Natural killer cell (primary cell): ENCODE data around the gene MAN1C1. TPM values are rescaled to one million over a fixed set of nuclear protein-coding genes. Genes with fewer than 3 reads are reported as not detected.

Experiments
- ATAC-seq, 3 donors: fragments of 150-1000 bp in 2 of 3; fragments of 200-7000 bp in 1 of 3; cut with Tn5 transposase; 1 replicate in 1 of 3; 2 replicates in 2 of 3; pipeline ENCODE4 v1.10.0; 2021; ENCODE audit warnings: mild to moderate bottlenecking in 2 of 3, moderate library complexity in 2 of 3
- DNase-seq, 2 donors: peaks; one replicate each; pipeline versions ENCODE4 v3.0.0 to v3.0.0-alpha.2; 2013 to 2021; ENCODE audit warnings: mixed read lengths in 1 of 2
- H3K27ac ChIP-seq: one replicate; pipeline ENCODE4 v1.5.1; 2013; ENCODE audit warnings: mild to moderate bottlenecking, low read length
- H3K27me3 ChIP-seq: one replicate; pipeline ENCODE4 v1.6.1; 2013; ENCODE audit warnings: low read length; ENCODE audit not compliant: control insufficient read depth, insufficient read depth
- H3K36me3 ChIP-seq: one replicate; pipeline ENCODE4 v1.6.1; 2013; ENCODE audit warnings: low read length; ENCODE audit not compliant: control insufficient read depth, insufficient read depth
- H3K4me1 ChIP-seq: one replicate; pipeline ENCODE4 v1.6.1; 2013; ENCODE audit warnings: low read length; ENCODE audit not compliant: control insufficient read depth, insufficient read depth
- H3K4me3 ChIP-seq: one replicate; pipeline ENCODE4 v1.5.1; 2013; ENCODE audit warnings: low read length
- H3K9me3 ChIP-seq: one replicate; pipeline ENCODE4 v1.6.1; 2013; ENCODE audit warnings: low read length; ENCODE audit not compliant: control insufficient read depth, insufficient read depth
- H3K27ac Mint-ChIP-seq, 2 donors: one replicate each; pipeline ENCODE4 v1.8.0; 2022; ENCODE audit warnings: mild to moderate bottlenecking in 2 of 2, mixed read lengths in 2 of 2, moderate library complexity in 1 of 2
- H3K27me3 Mint-ChIP-seq, 2 donors: one replicate each; pipeline ENCODE4 v1.8.0; 2022; ENCODE audit warnings: low read depth in 2 of 2, mixed read lengths in 2 of 2
- H3K36me3 Mint-ChIP-seq: one replicate; pipeline ENCODE4 v1.8.0; 2022; ENCODE audit warnings: mixed read lengths
- H3K4me1 Mint-ChIP-seq, 2 donors: one replicate each; pipeline ENCODE4 v1.8.0; 2022; ENCODE audit warnings: mixed read lengths in 2 of 2
- H3K4me3 Mint-ChIP-seq: one replicate; pipeline ENCODE4 v1.8.0; 2022; ENCODE audit warnings: mild to moderate bottlenecking, moderate library complexity, mixed read lengths
- H3K9me3 Mint-ChIP-seq, 2 donors: one replicate each; pipeline ENCODE4 v1.8.0; 2022; ENCODE audit warnings: mixed read lengths in 2 of 2
- CTCF ChIP-seq: fragments of 200-600 bp; IDR thresholded peaks from one replicate; pipeline ENCODE4 v1.8.0; 2022; ENCODE audit warnings: antibody characterized with exemption
- WGBS: methylation state at CpG from one replicate; pipeline ENCODE4 v1.1.7; 2013; ENCODE audit warnings: missing lambda C conversion rate; ENCODE audit not compliant: insufficient coverage; 5-methylcytosine and 5-hydroxymethylcytosine counted together
- intact Hi-C: fragments of 100-400 bp; cut with micrococcal nuclease; formaldehyde crosslinking; loops from one replicate; pipeline ENCODE4 v1.14.2; 2022
- total RNA-seq, 4 donors: library from RNA; stranded (reverse); fragments of 120-200 nt in 1 of 4; gene quantifications; one replicate each; pipeline versions ENCODE4 v1.2.3 to v1.2.4, GENCODE V29; 2013 to 2022

MAN1C1 gene
- total RNA-seq, 3 donors from 2014 or later (not counting 1 experiment from before 2014, with no cell fraction given) = 3.6 to 7.5 (median 7.1) TPM

- Histone ChIP-seq H3K27me3 (peaks cover 15% of the 10 kb centered on the region), H3K4me3 (no peak overlapping the region), H3K9me3 (no peaks in the 10 kb centered on the region), H3K27ac (no peak overlapping the region), H3K4me1 (peaks cover 17% of the 10 kb centered on the region), H3K36me3 (no peaks in the 10 kb centered on the region)
- peaks cover 10 to 33% of the 10 kb centered on the region in 2 donors for H3K27me3 Mint-ChIP-seq
- TF ChIP-seq CTCF = no peak
- H3K4me1 Mint-ChIP-seq = peaks cover 27 to 30% of the 10 kb centered on the region in 2 donors
- DNase-seq (no peak), ATAC-seq (no peak)
- 95% methylated on average over 8 of the region's 8 CpGs for WGBS
- no peaks in the 10 kb centered on the region for H3K36me3 Mint-ChIP-seq
- intact Hi-C loops = loop anchor here (10.0 kb wide), 1 partner anchor 62 kb away; no protein-coding TSS in a partner anchor
- H3K9me3 Mint-ChIP-seq = peaks cover 0 to 2% of the 10 kb centered on the region in 2 donors
- H3K27ac Mint-ChIP-seq = no peak overlapping the region
- no peak overlapping the region for H3K4me3 Mint-ChIP-seq
These were observed 89.8 kb downstream of the MAN1C1 start for GRCh38 chr1:25706146-25707089.

- Mint-ChIP-seq H3K9me3 (peaks cover 0 to 2% of the 10 kb centered on the region in 2 donors), H3K36me3 (no peaks in the 10 kb centered on the region), H3K27ac (no peak overlapping the region), H3K27me3 (peaks cover 10 to 30% of the 10 kb centered on the region in 2 donors), H3K4me1 (peaks cover 36 to 40% of the 10 kb centered on the region in 2 donors), H3K4me3 (no peak overlapping the region)
- H3K4me3 ChIP-seq = no peak overlapping the region
- 94% methylated on average over 5 of the region's 6 CpGs for WGBS
- no peaks in the 10 kb centered on the region for H3K36me3 ChIP-seq
- intact Hi-C loops = loop anchor here (10.0 kb wide), 1 partner anchor 63 kb away; no protein-coding TSS in a partner anchor
- DNase-seq = no peak
- H3K27ac ChIP-seq = no peak overlapping the region
- no peak for ATAC-seq
- peaks cover 15% of the 10 kb centered on the region for H3K27me3 ChIP-seq
- TF ChIP-seq CTCF = no peak
- H3K4me1 ChIP-seq = peaks cover 26% of the 10 kb centered on the region
- H3K9me3 ChIP-seq = no peaks in the 10 kb centered on the region
These were observed 90.9 kb downstream of the MAN1C1 start for GRCh38 chr1:25707280-25708016.

DNA sequence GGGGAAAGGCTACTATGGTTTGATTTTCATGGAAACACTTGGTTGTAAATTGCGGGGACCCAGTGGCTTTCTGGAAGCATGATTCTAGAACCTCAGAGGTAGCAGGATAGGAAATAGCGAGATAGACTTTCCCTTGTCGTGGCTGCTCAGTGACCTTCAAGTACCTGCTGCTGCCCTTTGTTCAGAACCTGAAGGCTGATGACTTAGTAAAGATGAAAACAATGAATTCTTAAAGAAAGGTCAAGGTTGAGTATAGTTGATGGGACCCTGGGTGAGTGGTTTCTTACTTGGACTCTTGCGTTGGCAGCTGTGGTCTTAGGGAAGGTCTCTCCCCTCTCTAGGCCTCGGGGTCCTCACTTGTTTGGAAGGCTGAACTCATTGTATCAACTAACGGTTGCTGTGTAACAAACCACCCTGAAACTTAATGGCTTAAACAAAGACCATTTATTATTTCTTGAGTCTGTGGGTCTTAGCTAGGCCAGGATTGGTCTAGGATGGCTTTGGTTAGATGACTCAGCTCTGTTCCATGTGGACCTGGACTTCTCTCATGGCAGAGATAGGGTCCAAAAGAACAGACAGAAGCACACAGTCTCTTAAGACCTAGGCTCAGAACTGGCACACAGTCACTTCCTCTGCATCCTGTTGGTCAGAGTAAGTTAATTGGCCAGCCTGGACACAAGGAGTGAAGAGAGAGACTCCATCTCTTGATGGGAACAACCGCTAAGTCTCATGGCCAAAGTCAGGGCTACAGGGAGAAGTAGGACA is 94.2 kb downstream of the MAN1C1 start:
- 92% methylated on average over 6 of the region's 7 CpGs for WGBS
- H3K36me3 Mint-ChIP-seq = no peaks in the 10 kb centered on the region
- peaks cover 13% of the 10 kb centered on the region for H3K4me1 ChIP-seq

More for the DNA sequence above, 94.2 kb downstream of the MAN1C1 start:
- intact Hi-C loops = no loop called here
- H3K36me3 ChIP-seq = no peaks in the 10 kb centered on the region
- no peak overlapping the region for H3K4me3 ChIP-seq
- H3K4me3 Mint-ChIP-seq = no peak overlapping the region
- no peak for ATAC-seq
- peaks cover 4 to 5% of the 10 kb centered on the region in 2 donors for H3K27me3 Mint-ChIP-seq
- H3K27ac ChIP-seq = no peak overlapping the region
- peaks cover 16% of the 10 kb centered on the region in 2 donors for H3K4me1 Mint-ChIP-seq
- peaks cover 2% of the 10 kb centered on the region for H3K27me3 ChIP-seq
- no peak for TF ChIP-seq CTCF
- no peak overlapping the region for H3K27ac Mint-ChIP-seq
- no peak for DNase-seq
- H3K9me3 Mint-ChIP-seq = no peaks in the 10 kb centered on the region
- no peaks in the 10 kb centered on the region for H3K9me3 ChIP-seq
